Calu3 (cell line): ENCODE results near the gene RHBDD1. TPM values are rescaled to one million over a fixed set of nuclear protein-coding genes. Genes with fewer than 3 reads are reported as not detected.

Source experiments
- BruUV-seq: library from RNA; stranded (reverse); fragments of 400-500 nt; replicated peaks from 2 replicates; lab custom pipeline; 2021; lab: Mats Ljungman, UMichigan
- CTCF ChIA-PET: fragments of 300-600 bp; sonication (Branson Sonifier 250); formaldehyde crosslinking; loops from one replicate; lab custom pipeline; 2022; ENCODE audit warnings: antibody characterized with exemption; lab: Charles Lee
- DNase-seq: peaks from one replicate; pipeline ENCODE4 v3.0.0; 2022
- H3K27ac Mint-ChIP-seq: one replicate; pipeline ENCODE4 v1.8.0; 2022; ENCODE audit warnings: mixed read lengths; ENCODE audit not compliant: unreplicated experiment
- H3K27me3 Mint-ChIP-seq: one replicate; pipeline ENCODE4 v1.8.0; 2022; ENCODE audit warnings: mixed read lengths; ENCODE audit not compliant: unreplicated experiment
- H3K36me3 Mint-ChIP-seq: one replicate; pipeline ENCODE4 v1.8.0; 2022; ENCODE audit warnings: mild to moderate bottlenecking, moderate library complexity, mixed read lengths; ENCODE audit not compliant: insufficient read depth, unreplicated experiment
- H3K4me1 Mint-ChIP-seq: one replicate; pipeline ENCODE4 v1.8.0; 2022; ENCODE audit warnings: mild to moderate bottlenecking, low read depth, mixed read lengths; ENCODE audit not compliant: unreplicated experiment
- H3K4me3 Mint-ChIP-seq: one replicate; pipeline ENCODE4 v1.8.0; 2022; ENCODE audit warnings: mild to moderate bottlenecking, low read depth, moderate library complexity, mixed read lengths; ENCODE audit not compliant: unreplicated experiment
- H3K9me3 Mint-ChIP-seq: one replicate; pipeline ENCODE4 v1.8.0; 2022; ENCODE audit warnings: low read depth, mixed read lengths; ENCODE audit not compliant: unreplicated experiment
- intact Hi-C: fragments of 100-400 bp; cut with micrococcal nuclease; formaldehyde crosslinking; loops from one replicate; pipeline ENCODE4 v1.10.0; 2022; ENCODE audit not compliant: unreplicated experiment
- total RNA-seq: library from RNA; stranded (reverse); gene quantifications from 2 replicates; pipeline ENCODE4 v1.2.3, GENCODE V29; 2022
- TF ChIP-seq, protein P1 (sequence below): fragments of 200-600 bp; IDR thresholded peaks from one replicate; pipeline ENCODE4 v1.8.0; 2022; ENCODE audit warnings: antibody characterized with exemption; ENCODE audit not compliant: unreplicated experiment

RHBDD1 gene
- total RNA-seq, 1 experiment from 2014 or later = 28.7 TPM

DNA sequence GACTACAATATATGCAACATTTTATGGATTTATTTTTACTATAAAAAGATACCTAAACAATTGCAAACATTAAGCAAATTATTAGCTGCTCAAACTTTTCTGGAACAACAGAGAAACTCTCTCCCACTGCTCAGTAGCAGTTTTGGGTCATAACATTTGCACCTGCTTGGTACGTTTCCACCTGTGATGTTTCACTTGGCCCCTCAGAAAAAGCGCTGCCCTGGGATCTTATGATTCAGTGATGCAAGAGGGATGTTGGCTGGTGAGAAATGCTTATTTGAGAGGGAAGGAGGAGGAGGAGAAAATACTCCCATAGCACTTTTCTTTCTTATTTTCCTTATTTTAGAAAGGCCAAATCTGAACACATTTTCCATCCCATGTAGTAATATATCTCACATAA is 45.4 kb upstream of the RHBDD1 start:
- intact Hi-C loops = loop anchor here (5.0 kb wide), 3 partner anchors 33 to 378 kb away; no protein-coding TSS in a partner anchor
- TF ChIP-seq, protein P1, sequence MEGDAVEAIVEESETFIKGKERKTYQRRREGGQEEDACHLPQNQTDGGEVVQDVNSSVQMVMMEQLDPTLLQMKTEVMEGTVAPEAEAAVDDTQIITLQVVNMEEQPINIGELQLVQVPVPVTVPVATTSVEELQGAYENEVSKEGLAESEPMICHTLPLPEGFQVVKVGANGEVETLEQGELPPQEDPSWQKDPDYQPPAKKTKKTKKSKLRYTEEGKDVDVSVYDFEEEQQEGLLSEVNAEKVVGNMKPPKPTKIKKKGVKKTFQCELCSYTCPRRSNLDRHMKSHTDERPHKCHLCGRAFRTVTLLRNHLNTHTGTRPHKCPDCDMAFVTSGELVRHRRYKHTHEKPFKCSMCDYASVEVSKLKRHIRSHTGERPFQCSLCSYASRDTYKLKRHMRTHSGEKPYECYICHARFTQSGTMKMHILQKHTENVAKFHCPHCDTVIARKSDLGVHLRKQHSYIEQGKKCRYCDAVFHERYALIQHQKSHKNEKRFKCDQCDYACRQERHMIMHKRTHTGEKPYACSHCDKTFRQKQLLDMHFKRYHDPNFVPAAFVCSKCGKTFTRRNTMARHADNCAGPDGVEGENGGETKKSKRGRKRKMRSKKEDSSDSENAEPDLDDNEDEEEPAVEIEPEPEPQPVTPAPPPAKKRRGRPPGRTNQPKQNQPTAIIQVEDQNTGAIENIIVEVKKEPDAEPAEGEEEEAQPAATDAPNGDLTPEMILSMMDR = no peak
- BruUV-seq = no TSS peak
- H3K27me3 Mint-ChIP-seq = no peaks in the 10 kb centered on the region
- H3K9me3 Mint-ChIP-seq = no peaks in the 10 kb centered on the region
- DNase-seq = no peak
- H3K27ac Mint-ChIP-seq = no peak overlapping the region
- CTCF ChIA-PET = no interaction called here
- peaks cover 42% of the 10 kb centered on the region for H3K36me3 Mint-ChIP-seq
- H3K4me3 Mint-ChIP-seq = peak overlapping the region; percentile 87
- peaks cover 47% of the 10 kb centered on the region for H3K4me1 Mint-ChIP-seq

DNA sequence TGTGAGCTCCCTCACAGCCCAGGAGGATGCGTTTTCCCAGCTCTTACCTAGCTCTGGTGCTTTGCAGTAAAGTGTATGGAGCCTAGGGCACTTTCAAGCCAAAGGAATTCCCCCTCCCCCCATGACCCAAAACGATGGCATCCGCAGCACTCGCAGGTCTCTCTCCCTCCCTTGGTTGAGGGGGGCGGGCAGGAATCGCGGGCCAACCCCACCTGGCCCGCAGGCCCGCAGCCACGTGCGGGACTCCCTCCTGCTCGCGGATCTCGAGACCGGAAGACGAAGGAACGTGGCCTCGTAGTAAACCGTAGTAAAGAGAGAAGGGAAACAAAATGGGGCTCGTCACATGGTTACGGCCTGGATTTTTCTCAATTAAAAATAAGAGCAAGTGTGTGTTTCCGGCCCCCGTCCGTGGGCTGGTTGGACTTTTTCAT is 44.8 kb upstream of the RHBDD1 start:
- Mint-ChIP-seq H3K9me3 (no peaks in the 10 kb centered on the region), H3K4me1 (peaks cover 53% of the 10 kb centered on the region), H3K36me3 (peaks cover 45% of the 10 kb centered on the region), H3K27ac (peak overlapping the region; percentile 92), H3K4me3 (peak overlapping the region; percentile 87), H3K27me3 (no peaks in the 10 kb centered on the region)
- intact Hi-C loops = loop anchor here (5.0 kb wide), 3 partner anchors 34 to 379 kb away; no protein-coding TSS in a partner anchor
- CTCF ChIA-PET = no interaction called here
- TSS peak; percentile 1 for BruUV-seq
- TF ChIP-seq, protein P1 = no peak
- DNase-seq = no peak

DNA sequence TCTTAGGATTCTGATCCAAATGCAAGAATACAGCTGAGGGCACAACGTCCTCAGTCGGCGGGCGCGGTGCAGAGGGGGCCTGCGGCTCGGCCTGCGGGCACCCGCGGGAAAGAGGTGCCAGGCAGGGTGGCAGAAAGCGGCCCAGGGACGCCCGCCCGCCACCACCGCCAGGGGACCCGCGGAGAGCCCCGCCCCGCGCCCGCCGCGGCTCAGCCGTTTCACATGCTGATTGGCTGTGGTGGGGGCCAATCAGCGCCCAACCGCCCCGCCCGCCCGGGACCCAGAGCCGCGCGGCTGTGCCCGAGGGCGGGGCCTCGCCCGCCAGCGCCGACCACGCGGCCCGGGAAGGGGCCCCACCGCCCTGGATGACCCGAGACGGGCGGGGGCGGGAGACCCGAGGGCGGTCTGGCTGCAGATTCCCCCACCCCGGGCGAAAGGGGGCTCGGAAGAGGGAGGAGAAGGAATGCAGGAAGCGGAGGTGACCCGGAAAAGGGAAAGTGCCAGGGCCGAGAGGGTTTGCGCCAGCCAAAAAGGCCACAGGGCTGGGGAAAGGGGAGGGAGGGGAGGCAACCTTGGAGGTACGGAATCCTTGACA is 44.3 kb upstream of the RHBDD1 start:
- TF ChIP-seq, protein P1 = peak; percentile 67
- DNase-seq = peak; percentile 97
- BruUV-seq = no TSS peak
- Mint-ChIP-seq H3K36me3 (peaks cover 47% of the 10 kb centered on the region), H3K4me3 (peak overlapping the region; percentile 87), H3K27me3 (no peaks in the 10 kb centered on the region), H3K9me3 (no peaks in the 10 kb centered on the region), H3K27ac (peak overlapping the region; percentile 92), H3K4me1 (peaks cover 58% of the 10 kb centered on the region)
- intact Hi-C loops = loop anchor here (5.0 kb wide), 3 partner anchors 34 to 379 kb away; no protein-coding TSS in a partner anchor
- CTCF ChIA-PET = no interaction called here

DNA sequence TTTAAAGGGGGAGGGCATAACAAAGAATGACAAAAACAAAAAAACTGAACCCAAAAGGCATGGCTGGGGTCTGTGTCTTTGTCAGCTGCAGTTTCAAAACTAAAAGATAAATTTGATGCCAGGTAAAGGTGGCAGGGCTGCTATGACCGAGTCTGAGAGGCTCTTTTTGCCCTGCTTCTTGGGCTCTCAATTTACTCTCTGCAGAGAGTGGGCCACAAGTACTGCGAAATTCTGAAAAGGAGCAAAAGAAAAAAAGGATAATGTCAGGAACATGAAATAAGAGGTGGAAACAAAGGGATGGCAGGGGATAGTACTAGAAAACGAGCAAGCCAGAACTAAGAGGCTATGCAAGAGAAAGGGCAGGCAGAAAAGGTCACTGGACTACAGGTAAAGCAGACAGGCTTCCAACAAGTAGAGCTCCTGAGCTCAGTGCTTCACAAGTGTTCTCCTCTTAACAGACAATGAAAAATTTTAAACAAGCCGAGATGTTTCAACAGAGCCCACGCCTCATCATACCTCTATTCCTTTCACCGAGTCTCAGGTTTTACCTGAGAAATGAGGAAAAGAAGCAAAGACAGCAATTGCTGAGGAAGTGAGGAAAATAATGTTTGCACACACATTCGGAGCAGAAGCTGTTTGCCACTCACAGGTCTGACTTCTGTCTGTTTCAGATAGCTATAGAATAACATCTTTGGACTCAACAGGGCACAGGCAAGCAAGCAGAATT is 43.5 kb upstream of the RHBDD1 start:
- peaks cover 65% of the 10 kb centered on the region for H3K4me1 Mint-ChIP-seq
- TF ChIP-seq, protein P1 = no peak
- intact Hi-C loops = loop anchor here (5.0 kb wide), 3 partner anchors 35 to 380 kb away; no protein-coding TSS in a partner anchor
- no peaks in the 10 kb centered on the region for H3K9me3 Mint-ChIP-seq
- no peak for DNase-seq
- BruUV-seq = TSS peak; percentile 85
- H3K36me3 Mint-ChIP-seq = peaks cover 54% of the 10 kb centered on the region
- H3K4me3 Mint-ChIP-seq = peak overlapping the region; percentile 87
- peak overlapping the region; percentile 92 for H3K27ac Mint-ChIP-seq
- CTCF ChIA-PET = no interaction called here
- H3K27me3 Mint-ChIP-seq = no peaks in the 10 kb centered on the region
